PC-9 (cell line): Measurements from ENCODE around the gene LNX1. TPM values are rescaled to one million over a fixed set of nuclear protein-coding genes. Genes with fewer than 3 reads are reported as not detected.

Experiments used
- BruUV-seq: library from RNA; stranded (reverse); fragments of 400-500 nt; replicated peaks from 2 replicates; lab custom pipeline; 2021; lab: Mats Ljungman, UMichigan
- CTCF ChIA-PET: fragments of 300-600 bp; sonication (Branson Sonifier 250); formaldehyde crosslinking; loops from one replicate; lab custom pipeline; 2022; ENCODE audit warnings: antibody characterized with exemption; lab: Charles Lee
- POLR2A ChIA-PET: fragments of 300-600 bp; sonication (Branson Sonifier 250); formaldehyde crosslinking; loops from one replicate; lab custom pipeline; 2022; ENCODE audit warnings: antibody characterized with exemption; ENCODE audit not compliant: unreplicated experiment; lab: Charles Lee
- DNase-seq, 2 experiments: peaks; one replicate each; pipeline versions ENCODE4 v3.0.0 to v3.0.0-alpha.2; 2015 to 2022; ENCODE audit warnings: mixed read lengths in 1 of 2
- H2AFZ ChIP-seq: fragments of 200-600 bp; sonication (generic); 2 replicates; pipeline ENCODE4 v1.8.1; 2017; ENCODE audit warnings: antibody characterized with exemption
- H3F3A ChIP-seq: fragments of 200-600 bp; sonication (generic); 2 replicates; pipeline ENCODE4 v1.8.1; 2017; ENCODE audit warnings: antibody characterized with exemption, mild to moderate bottlenecking, low read depth; ENCODE audit not compliant: insufficient read depth
- H3K27ac ChIP-seq: fragments of 200-600 bp; sonication (generic); 2 replicates; pipeline ENCODE4 v1.6.1; 2016; ENCODE audit warnings: mixed run types
- H3K27me3 ChIP-seq: fragments of 200-600 bp; sonication (generic); 2 replicates; pipeline ENCODE4 v1.6.1; 2016; ENCODE audit warnings: low read depth, mixed run types; ENCODE audit not compliant: insufficient read depth
- H3K36me3 ChIP-seq: fragments of 200-600 bp; sonication (generic); 2 replicates; pipeline ENCODE4 v1.6.1; 2016; ENCODE audit warnings: low read depth, mixed run types
- H3K4me1 ChIP-seq: fragments of 200-600 bp; sonication (generic); replicated peaks from 2 replicates; pipeline ENCODE4 v1.6.1; 2016; ENCODE audit warnings: mixed run types; ENCODE audit not compliant: insufficient read depth
- H3K4me2 ChIP-seq: fragments of 200-600 bp; sonication (generic); 2 replicates; pipeline ENCODE4 v1.6.1; 2017; ENCODE audit warnings: mixed run types
- H3K4me3 ChIP-seq: fragments of 200-600 bp; sonication (generic); 2 replicates; pipeline ENCODE4 v1.6.1; 2016; ENCODE audit warnings: mixed run types
- H3K79me2 ChIP-seq: fragments of 200-600 bp; sonication (generic); 2 replicates; pipeline ENCODE4 v1.6.1; 2017; ENCODE audit warnings: low read depth, mixed run types
- H3K9me2 ChIP-seq: fragments of 200-600 bp; sonication (generic); 2 replicates; pipeline ENCODE4 v1.8.1; 2017; ENCODE audit warnings: mild to moderate bottlenecking; ENCODE audit not compliant: insufficient read depth
- H3K9me3 ChIP-seq: fragments of 200-600 bp; sonication (generic); 2 replicates; pipeline ENCODE4 v1.8.1; 2016; ENCODE audit warnings: low read depth; ENCODE audit not compliant: insufficient read depth
- H4K20me1 ChIP-seq: fragments of 200-600 bp; sonication (generic); 2 replicates; pipeline ENCODE4 v1.8.1; 2017; ENCODE audit not compliant: insufficient read depth
- CTCF ChIP-seq: fragments of 200-600 bp; sonication (generic); conservative IDR thresholded peaks from 2 replicates; pipeline ENCODE4 v1.6.1; 2017; ENCODE audit warnings: mixed run types, antibody characterized with exemption, mild to moderate bottlenecking, moderate library complexity
- EZH2 ChIP-seq: fragments of 200-600 bp; sonication (generic); IDR thresholded peaks from 2 replicates; pipeline ENCODE4 v1.8.0; 2017; ENCODE audit warnings: antibody characterized with exemption, low read depth
- intact Hi-C: fragments of 100-400 bp; cut with micrococcal nuclease; formaldehyde crosslinking; loops from one replicate; pipeline ENCODE4 v1.10.0; 2022; ENCODE audit not compliant: unreplicated experiment
- total RNA-seq: library from RNA; stranded (reverse); gene quantifications from 2 replicates; pipeline ENCODE4 v1.2.3, GENCODE V29; 2021

Gene LNX1
- total RNA-seq, 1 experiment from 2014 or later = 3.4 TPM

GRCh38 chr4:53637348-53637747, 46.1 kb upstream of the LNX1 start:
- 0 out of 2 replicates have a peak, but pooled peaks cover 4% of the 10 kb centered on the region for H3K27me3 ChIP-seq
- no peak overlapping the region for H3K4me2 ChIP-seq
- intact Hi-C loops = no loop called here
- no peaks in the 10 kb centered on the region for H3K36me3 ChIP-seq
- no peak for DNase-seq
- no TSS peak for BruUV-seq
- no peaks in the 10 kb centered on the region for H3F3A ChIP-seq
- TF ChIP-seq EZH2 (no peak), CTCF (no peak)
- no peaks in the 10 kb centered on the region for H4K20me1 ChIP-seq
- POLR2A ChIA-PET = no interaction called here
- H3K27ac ChIP-seq = no peak overlapping the region
- H3K4me3 ChIP-seq = no peak overlapping the region
- no peaks in the 10 kb centered on the region for H3K79me2 ChIP-seq
- H3K4me1 ChIP-seq = no peaks in the 10 kb centered on the region
- H2AFZ ChIP-seq = no peak overlapping the region
- H3K9me3 ChIP-seq = no peaks in the 10 kb centered on the region
- CTCF ChIA-PET = no interaction called here
- H3K9me2 ChIP-seq = no peaks in the 10 kb centered on the region

- H4K20me1 ChIP-seq = no peaks in the 10 kb centered on the region
- BruUV-seq = no TSS peak
- no peaks in the 10 kb centered on the region for H3K4me1 ChIP-seq
- no peak overlapping the region for H2AFZ ChIP-seq
- no peak overlapping the region for H3K4me2 ChIP-seq
- DNase-seq = no peak
- no peak overlapping the region for H3K4me3 ChIP-seq
- H3K36me3 ChIP-seq = no peaks in the 10 kb centered on the region
- TF ChIP-seq CTCF (no peak), EZH2 (no peak)
- intact Hi-C loops = no loop called here
- ChIA-PET POLR2A (no interaction called here), CTCF (no interaction called here)
- H3F3A ChIP-seq = no peaks in the 10 kb centered on the region
- H3K9me2 ChIP-seq = no peaks in the 10 kb centered on the region
- H3K27ac ChIP-seq = no peak overlapping the region
- H3K79me2 ChIP-seq = no peaks in the 10 kb centered on the region
- no peaks in the 10 kb centered on the region for H3K9me3 ChIP-seq
- 0 out of 2 replicates have a peak, but pooled peaks cover 4% of the 10 kb centered on the region for H3K27me3 ChIP-seq
These were observed 44.6 kb upstream of the LNX1 start for GRCh38 chr4:53635697-53636483.

- POLR2A ChIA-PET = interaction anchor here (0.6 kb wide), 1 partner anchor 61 kb away, joined by 3 read pairs; no protein-coding TSS in a partner anchor
- H3K27ac ChIP-seq = no peak overlapping the region
- no peaks in the 10 kb centered on the region for H4K20me1 ChIP-seq
- no peak overlapping the region for H3K4me2 ChIP-seq
- H3F3A ChIP-seq = no peaks in the 10 kb centered on the region
- no peaks in the 10 kb centered on the region for H3K9me3 ChIP-seq
- intact Hi-C loops = no loop called here
- H3K4me3 ChIP-seq = no peak overlapping the region
- no peak overlapping the region for H2AFZ ChIP-seq
- no peaks in the 10 kb centered on the region for H3K36me3 ChIP-seq
- no peaks in the 10 kb centered on the region for H3K4me1 ChIP-seq
- no peaks in the 10 kb centered on the region for H3K79me2 ChIP-seq
- 0 out of 2 replicates have a peak, but pooled peaks cover 4% of the 10 kb centered on the region for H3K27me3 ChIP-seq
- H3K9me2 ChIP-seq = no peaks in the 10 kb centered on the region
- TF ChIP-seq EZH2 (no peak), CTCF (no peak)
- no TSS peak for BruUV-seq
- no peak for DNase-seq
- CTCF ChIA-PET = no interaction called here
These were observed 42.3 kb upstream of the LNX1 start for GRCh38 chr4:53633608-53634007.
